ENCODE data around the gene ELOB.

DNA sequence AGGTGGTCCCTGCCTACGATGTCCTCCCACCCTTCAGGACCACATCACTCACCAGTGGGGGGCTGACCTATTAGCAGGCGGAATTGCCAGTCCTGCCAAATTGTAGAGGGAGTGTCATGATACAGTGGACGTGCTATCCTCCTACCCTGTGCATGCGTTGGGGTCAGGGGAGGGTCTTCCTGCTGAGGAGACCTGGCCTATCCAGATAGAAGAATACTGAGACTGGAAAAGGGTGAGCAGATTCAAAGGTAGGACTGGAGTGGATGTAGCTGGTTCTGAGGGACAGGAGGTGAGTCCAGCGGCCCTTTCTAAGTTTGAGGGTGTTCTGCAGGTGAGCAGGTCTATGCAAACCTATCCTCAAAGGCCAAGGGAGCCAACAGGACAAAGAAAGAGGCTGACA, 29.2 kb upstream of the ELOB start:
- TF ChIP-seq, protein P1, sequence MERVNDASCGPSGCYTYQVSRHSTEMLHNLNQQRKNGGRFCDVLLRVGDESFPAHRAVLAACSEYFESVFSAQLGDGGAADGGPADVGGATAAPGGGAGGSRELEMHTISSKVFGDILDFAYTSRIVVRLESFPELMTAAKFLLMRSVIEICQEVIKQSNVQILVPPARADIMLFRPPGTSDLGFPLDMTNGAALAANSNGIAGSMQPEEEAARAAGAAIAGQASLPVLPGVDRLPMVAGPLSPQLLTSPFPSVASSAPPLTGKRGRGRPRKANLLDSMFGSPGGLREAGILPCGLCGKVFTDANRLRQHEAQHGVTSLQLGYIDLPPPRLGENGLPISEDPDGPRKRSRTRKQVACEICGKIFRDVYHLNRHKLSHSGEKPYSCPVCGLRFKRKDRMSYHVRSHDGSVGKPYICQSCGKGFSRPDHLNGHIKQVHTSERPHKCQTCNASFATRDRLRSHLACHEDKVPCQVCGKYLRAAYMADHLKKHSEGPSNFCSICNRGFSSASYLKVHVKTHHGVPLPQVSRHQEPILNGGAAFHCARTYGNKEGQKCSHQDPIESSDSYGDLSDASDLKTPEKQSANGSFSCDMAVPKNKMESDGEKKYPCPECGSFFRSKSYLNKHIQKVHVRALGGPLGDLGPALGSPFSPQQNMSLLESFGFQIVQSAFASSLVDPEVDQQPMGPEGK (CRISPR knock-in tag; IDR thresholded peaks at IDR 0.05; ENCODE audit: borderline replicate concordance) = no peak
- no peak for TF ChIP-seq ZNF565 (CRISPR knock-in tag; conservative IDR thresholded peaks at IDR 0.05; ENCODE audit: low read depth)
- no peak for TF ChIP-seq BACH2 (CRISPR knock-in tag; IDR thresholded peaks at IDR 0.05; ENCODE audit: borderline replicate concordance)
- no peak for TF ChIP-seq ZFP3 (CRISPR knock-in tag; IDR thresholded peaks at IDR 0.05)
- no peak for TF ChIP-seq TCF4 (CRISPR knock-in tag; IDR thresholded peaks at IDR 0.05; ENCODE audit: borderline replicate concordance)
- no peak for TF ChIP-seq ZFP30 (CRISPR knock-in tag; IDR thresholded peaks at IDR 0.05)
- no peak for TF ChIP-seq TOX (CRISPR knock-in tag; IDR thresholded peaks at IDR 0.05; ENCODE audit: borderline replicate concordance)
- TF ChIP-seq, protein P2, sequence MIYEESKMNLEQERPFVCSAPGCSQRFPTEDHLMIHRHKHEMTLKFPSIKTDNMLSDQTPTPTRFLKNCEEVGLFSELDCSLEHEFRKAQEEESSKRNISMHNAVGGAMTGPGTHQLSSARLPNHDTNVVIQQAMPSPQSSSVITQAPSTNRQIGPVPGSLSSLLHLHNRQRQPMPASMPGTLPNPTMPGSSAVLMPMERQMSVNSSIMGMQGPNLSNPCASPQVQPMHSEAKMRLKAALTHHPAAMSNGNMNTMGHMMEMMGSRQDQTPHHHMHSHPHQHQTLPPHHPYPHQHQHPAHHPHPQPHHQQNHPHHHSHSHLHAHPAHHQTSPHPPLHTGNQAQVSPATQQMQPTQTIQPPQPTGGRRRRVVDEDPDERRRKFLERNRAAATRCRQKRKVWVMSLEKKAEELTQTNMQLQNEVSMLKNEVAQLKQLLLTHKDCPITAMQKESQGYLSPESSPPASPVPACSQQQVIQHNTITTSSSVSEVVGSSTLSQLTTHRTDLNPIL (CRISPR knock-in tag; IDR thresholded peaks at IDR 0.05; ENCODE audit: low read depth) = no peak
- TF ChIP-seq ESRRG (CRISPR knock-in tag; IDR thresholded peaks at IDR 0.05) = no peak
- TF ChIP-seq, protein P3, sequence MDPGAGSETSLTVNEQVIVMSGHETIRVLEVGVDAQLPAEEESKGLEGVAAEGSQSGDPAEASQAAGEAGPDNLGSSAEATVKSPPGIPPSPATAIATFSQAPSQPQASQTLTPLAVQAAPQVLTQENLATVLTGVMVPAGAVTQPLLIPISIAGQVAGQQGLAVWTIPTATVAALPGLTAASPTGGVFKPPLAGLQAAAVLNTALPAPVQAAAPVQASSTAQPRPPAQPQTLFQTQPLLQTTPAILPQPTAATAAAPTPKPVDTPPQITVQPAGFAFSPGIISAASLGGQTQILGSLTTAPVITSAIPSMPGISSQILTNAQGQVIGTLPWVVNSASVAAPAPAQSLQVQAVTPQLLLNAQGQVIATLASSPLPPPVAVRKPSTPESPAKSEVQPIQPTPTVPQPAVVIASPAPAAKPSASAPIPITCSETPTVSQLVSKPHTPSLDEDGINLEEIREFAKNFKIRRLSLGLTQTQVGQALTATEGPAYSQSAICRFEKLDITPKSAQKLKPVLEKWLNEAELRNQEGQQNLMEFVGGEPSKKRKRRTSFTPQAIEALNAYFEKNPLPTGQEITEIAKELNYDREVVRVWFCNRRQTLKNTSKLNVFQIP (CRISPR knock-in tag; IDR thresholded peaks at IDR 0.05; ENCODE audit: borderline replicate concordance, low read depth) = no peak
- TF ChIP-seq ARNTL (CRISPR knock-in tag; IDR thresholded peaks at IDR 0.05; ENCODE audit: borderline replicate concordance, low read depth) = no peak
- no peak for TF ChIP-seq OSR1 (CRISPR knock-in tag; IDR thresholded peaks at IDR 0.05)
